HG03469 (cell line): ENCODE measurements around the gene SLC26A3.

Experiments used
- ATAC-seq: cut with Tn5 transposase; IDR thresholded peaks from one replicate; pipeline ENCODE4 v1.9.1; 2021; ENCODE audit warnings: mild to moderate bottlenecking, moderate library complexity, moderate number of reproducible peaks; ENCODE audit not compliant: unreplicated experiment

SLC26A3 gene

DNA sequence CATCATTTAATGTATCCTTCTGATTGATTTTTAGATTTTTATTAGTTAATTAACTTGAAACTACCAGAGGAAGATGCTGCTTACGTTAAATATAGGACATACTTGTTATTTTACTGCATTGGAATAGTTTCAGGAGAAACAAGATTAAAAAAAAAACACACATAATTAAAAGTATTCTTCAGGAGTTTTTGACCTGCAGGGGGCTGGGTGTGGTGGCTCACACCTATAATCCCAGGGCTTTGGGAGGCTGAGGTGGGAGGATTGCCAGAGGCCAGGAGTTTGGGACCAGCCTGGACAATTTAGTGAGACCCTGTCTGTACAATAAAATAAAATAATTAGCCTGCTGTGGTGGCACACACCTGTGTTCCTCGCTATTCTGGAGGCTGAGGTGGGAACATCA is 48.4 kb downstream of the SLC26A3 start:
- no peak for ATAC-seq

- ATAC-seq, result no peak
Observed at GRCh38 chr7:107751113-107751512, 51.9 kb downstream of the SLC26A3 start.

DNA sequence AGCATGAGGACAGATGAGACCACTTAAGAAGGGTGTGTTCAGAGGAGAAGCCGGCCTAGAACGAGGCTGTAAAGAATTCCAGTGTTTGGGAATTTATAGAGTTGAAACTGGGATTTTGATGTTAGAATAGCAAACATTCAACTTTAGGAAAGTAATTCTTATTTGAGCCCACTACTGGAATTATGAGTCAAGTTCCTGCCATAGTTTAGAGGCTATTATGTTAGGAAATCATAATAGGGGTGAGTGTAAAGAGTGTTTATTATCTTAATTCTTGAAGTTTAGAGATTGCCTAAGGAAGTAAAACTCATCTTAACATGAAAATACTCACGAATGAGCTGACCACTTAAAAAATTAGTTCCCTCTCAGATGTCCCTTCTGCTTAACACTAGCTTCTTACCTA is 57.0 kb downstream of the SLC26A3 start:
- no peak for ATAC-seq

DNA sequence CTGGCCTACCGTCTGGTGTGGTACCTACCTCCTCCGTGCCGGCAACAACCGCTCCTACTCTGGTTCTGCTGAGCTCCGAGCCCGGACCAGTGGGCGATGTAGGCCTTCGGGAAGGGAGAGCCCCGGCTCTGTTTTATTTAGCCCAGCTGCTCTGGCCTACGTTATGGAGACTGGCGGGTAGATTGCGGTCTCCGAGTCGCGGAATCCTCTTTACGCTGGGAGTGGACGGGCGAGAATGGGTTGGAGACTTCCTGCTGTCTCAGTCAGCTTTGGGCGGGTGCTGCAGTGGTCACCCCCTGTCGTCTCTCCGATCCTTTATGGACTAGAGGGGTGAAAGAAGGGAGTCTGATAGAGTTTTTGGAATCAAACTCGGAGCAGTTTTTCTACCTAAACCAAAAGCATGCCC is 58.7 kb downstream of the SLC26A3 start:
- ATAC-seq, result peak; percentile 15

- ATAC-seq, result peak; percentile 78
Observed at GRCh38 chr7:107743567-107744344, 59.3 kb downstream of the SLC26A3 start, which contains the start of gene CBLL1. Gene CBLL1 (plus strand): TSS chr7:107744142. CDS start chr7:107744164, 22 bp downstream.

DNA sequence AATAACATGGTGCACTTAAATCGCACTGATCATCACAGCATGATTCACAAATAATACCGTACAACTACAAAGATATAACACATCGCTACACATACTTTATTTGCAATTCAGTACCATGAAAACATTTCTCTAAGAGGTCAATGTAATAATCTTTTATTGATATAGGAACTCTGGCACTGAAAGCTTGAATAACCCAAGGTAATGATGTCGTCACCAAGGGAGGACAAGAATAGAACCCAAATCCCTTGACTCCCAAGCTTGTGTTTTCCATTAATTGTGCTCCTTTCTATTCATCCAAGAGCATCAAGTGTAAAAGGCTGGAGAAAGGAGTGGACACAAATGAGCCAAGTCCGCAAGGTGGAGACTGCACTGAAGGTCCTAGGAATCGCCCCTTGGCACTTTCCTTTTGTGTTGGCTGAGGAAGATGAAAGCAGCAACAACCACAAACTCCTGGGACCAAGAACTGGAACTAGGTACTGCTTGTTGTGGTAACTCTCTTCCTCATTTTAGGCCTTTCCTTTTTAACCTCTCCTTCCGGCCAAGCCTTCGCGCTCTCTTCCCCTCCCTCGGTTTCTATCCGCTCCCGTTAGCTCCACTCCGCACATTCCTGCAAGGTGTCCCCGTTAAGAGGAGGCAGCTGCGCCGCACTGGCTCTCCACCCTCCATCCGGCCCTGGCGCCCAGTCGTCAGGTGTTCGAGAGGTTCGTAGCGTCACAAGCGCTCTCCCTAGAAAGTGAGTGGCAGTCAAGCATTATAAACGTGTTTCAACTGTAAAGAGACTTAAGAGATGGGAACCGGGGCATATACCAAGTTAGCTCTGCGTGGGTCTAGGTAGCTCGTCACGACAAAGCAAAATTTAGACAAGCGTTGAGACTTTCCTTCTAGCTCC is 60.1 kb downstream of the SLC26A3 start:
- ATAC-seq, result peak; percentile 19

DNA sequence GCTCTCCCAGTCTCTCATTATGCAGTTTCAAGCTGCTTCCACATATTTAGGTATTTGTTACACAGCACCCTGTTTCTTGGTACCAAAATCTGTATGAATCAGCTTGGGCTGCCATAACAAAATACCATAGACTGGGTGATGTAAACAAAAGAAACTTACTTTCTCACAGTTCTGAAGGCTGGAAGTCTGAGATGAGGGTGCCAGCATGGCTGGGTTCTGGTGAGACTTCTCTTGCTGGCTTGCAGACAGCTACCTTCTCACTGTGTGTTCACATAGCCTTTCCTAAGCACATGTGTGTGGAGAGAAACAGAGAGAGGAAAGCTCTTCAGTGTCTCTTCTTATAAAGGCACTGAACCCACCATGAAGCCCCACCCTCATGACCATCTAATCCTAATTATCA is 74.7 kb downstream of the SLC26A3 start:
- no peak for ATAC-seq

DNA sequence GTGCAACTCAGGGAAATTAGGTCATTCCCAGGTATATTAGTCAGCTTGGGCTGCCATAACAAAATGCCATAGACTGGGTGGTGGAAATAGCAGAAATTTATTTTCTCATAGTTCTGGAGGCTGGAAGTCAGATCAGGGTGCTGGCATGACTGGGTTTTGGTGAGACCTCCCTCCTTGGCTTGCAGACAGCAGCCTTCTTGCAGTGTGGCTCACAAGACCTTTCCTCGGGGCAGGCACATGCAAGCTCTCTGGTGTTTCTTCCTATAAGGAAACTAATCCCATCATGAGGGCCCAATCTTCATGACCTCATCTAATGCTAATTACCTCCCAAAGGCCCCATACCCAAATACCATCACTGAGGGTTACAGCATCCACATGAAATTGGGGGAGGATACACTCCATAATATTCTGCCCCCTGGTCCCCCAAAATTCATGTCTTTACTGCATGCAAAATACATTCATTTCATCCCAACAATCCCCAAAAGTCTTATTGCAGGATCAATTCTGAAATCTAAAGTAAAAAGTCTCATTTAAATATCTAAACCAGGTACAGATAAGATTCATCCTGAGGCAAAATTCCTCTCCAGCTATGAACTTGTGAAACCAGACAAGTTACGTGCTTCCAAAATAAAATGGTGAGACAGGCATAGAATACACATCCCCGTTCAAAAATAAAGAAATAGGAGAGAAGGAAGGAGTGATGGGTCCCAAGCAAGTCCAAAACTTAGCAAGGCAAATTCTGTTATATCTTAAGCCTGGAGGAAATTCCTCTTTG is 76.5 kb downstream of the SLC26A3 start:
- no peak for ATAC-seq

- no peak for ATAC-seq
Observed at GRCh38 chr7:107725138-107725740, 77.8 kb downstream of the SLC26A3 start.

DNA sequence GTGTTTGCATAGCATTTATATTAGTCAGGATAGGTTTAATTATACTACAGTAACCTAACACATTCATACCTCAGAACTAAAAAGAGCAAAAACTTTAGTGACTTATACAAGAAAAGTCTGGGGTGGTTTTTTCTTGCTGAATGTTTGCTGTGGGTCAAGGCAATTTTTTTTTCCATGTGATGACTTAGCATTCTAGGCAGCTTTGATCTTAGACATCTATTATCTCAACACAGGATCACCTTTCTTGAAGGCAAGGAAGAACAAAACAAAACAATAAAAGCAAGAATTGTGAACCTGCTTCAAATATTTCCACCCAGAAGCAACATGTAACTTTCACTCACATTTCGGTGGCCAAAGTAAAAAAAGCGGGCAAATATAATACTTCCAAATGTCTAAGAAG is 79.8 kb downstream of the SLC26A3 start:
- no peak for ATAC-seq

- ATAC-seq, result no peak
Observed at GRCh38 chr7:107721286-107721685, 81.7 kb downstream of the SLC26A3 start.

- ATAC-seq, result no peak
Observed at GRCh38 chr7:107718456-107719193, 84.4 kb downstream of the SLC26A3 start.

- no peak for ATAC-seq
Observed at GRCh38 chr7:107715531-107715930, 87.5 kb downstream of the SLC26A3 start.
